Mucosa of stomach (tissue), 1 donor: ENCODE results near the gene CENPX.

Experiments
- H3K27me3 ChIP-seq: one replicate; pipeline ENCODE4 v1.7.0; 2013; ENCODE audit warnings: mild to moderate bottlenecking, low read length; ENCODE audit not compliant: control insufficient read depth, insufficient read depth
- H3K36me3 ChIP-seq: one replicate; pipeline ENCODE4 v1.7.0; 2013; ENCODE audit warnings: low read length; ENCODE audit not compliant: control insufficient read depth, insufficient read depth
- H3K4me1 ChIP-seq: one replicate; pipeline ENCODE4 v1.7.0; 2013; ENCODE audit warnings: mild to moderate bottlenecking, low read length; ENCODE audit not compliant: control insufficient read depth, insufficient read depth
- H3K4me3 ChIP-seq: one replicate; pipeline ENCODE4 v1.7.0; 2013; ENCODE audit warnings: low read length
- H3K9ac ChIP-seq: one replicate; pipeline ENCODE4 v1.7.0; 2013; ENCODE audit warnings: mild to moderate bottlenecking, low read length, moderate library complexity
- H3K9me3 ChIP-seq: one replicate; pipeline ENCODE4 v1.7.0; 2013; ENCODE audit warnings: mild to moderate bottlenecking, low read length, moderate library complexity; ENCODE audit not compliant: control insufficient read depth
- donor health status: Pancreatic carcinoma.

The CENPX gene

DNA sequence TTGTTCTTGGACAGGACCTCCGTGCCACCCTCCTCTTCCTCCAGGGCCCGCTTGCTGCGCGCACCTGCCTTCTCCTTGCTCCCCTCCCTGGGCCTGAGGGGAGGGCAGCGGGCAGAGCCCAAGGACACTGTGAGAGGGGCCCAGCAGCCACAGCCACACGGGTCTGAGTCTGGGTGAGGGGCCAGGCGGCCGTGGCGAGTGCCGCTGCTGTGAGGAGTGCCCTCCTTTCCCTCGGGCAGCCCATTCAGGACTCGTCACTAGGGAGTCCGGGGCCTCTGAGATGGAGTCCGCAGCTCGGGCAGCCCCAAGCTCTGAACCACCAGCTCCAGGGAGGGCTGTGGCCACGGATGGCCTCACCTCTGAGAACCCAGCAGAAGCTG lies 37.3 kb upstream of the CENPX start:
- H3K9me3 ChIP-seq: no peaks in the 10 kb centered on the region
- H3K36me3 ChIP-seq: peaks cover 4% of the 10 kb centered on the region
- H3K27me3 ChIP-seq: no peaks in the 10 kb centered on the region
- H3K9ac ChIP-seq: no peak overlapping the region
- peaks cover 15% of the 10 kb centered on the region for H3K4me1 ChIP-seq
- no peak overlapping the region for H3K4me3 ChIP-seq

DNA sequence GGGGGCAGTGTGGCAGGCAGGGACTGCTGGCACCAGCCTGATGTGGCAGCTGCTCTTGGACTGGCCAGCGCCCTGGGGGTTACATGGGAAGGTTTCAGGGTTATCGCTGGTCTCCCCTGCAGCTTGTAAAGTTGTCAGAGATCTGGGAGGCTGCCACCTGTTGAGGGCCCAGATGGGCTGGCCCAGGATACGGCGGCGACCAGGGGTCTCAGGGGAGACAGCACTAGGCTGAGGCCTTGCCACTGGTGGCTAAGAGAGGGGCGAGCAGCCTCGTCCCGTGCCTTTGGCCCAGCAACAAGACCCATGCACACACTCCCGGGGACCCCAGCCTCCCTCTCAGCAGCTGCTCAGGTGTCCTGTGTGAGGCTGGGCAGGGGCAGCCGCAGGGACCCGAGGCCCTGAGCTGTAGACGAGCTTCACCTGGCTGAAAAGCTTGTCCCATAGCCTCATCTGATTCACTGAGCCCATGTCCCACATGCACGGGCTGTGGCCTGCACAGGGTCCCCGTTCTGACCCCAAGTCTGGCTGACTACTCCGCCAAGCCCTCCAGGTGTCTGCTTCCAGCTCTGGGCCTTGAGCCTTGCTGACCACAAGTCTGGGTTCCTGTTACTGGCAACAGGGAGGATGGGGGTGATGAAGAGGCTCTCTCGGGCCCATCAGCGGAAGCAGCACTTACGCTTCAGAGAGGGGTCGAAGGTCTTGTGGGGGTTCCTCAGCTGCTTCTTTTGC lies 36.8 kb upstream of the CENPX start:
- Histone ChIP-seq H3K9ac (no peak overlapping the region), H3K4me1 (peaks cover 10% of the 10 kb centered on the region), H3K27me3 (no peaks in the 10 kb centered on the region), H3K9me3 (no peaks in the 10 kb centered on the region), H3K36me3 (peaks cover 7% of the 10 kb centered on the region), H3K4me3 (no peak overlapping the region)

DNA sequence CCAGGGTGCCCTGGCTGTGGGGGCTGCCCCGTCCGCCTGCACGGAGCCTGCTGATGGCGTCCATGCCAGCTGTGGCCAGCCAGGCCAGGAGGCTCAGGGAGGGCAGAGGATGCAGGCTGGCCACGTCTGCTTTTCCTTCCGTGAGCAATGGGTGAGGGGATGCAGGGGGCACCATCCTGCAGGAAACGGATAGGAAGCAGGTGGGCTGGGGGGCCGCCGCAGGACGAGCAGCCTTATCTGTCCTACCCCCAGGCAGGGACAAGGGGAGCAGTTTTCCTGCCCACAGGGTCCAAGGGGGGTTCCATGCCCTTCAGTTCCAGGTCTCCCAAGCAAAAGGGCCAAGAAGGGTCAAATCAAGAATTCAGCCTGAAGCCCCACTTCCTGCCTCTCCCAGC lies 36.2 kb upstream of the CENPX start:
- H3K36me3 ChIP-seq: peaks cover 7% of the 10 kb centered on the region
- no peaks in the 10 kb centered on the region for H3K9me3 ChIP-seq

DNA sequence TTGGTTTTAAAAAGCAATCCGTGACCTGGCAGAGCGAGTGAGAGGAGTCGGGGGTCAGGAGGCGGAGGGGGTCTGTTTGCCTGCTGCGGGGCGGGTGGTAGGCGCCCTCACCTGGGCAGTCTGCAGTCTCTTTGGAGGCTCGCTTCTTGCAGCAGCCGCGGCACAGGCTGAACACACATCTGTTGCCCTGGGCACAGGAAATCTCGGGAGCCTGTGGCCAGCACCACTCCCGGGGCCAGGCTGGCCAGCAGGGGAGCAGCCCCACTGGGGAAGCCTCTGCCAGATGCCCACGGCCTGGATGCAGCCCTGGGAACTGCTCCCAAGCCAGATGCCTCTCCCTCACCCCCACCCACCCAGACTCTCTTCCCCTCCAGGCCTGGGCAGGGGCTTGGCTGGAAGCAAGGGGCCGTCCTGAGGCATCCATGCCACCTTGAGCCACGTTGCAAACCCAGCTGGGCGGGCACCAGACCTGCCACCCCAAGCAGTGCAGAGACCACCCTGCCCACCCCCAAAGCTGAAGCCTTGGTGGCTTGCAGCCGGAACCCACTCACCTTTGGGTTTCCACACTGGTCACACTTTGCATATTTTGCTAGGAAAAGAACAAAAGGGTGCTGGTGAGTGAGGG lies 35.7 kb upstream of the CENPX start:
- no peaks in the 10 kb centered on the region for H3K27me3 ChIP-seq
- no peak overlapping the region for H3K4me3 ChIP-seq
- no peaks in the 10 kb centered on the region for H3K9me3 ChIP-seq
- peaks cover 7% of the 10 kb centered on the region for H3K36me3 ChIP-seq
- no peak overlapping the region for H3K9ac ChIP-seq
- H3K4me1 ChIP-seq: peaks cover 2% of the 10 kb centered on the region

More for the DNA sequence above, 36.2 kb upstream of the CENPX start:
- Histone ChIP-seq H3K4me1 (peaks cover 4% of the 10 kb centered on the region), H3K9ac (no peak overlapping the region), H3K4me3 (no peak overlapping the region), H3K27me3 (no peaks in the 10 kb centered on the region)

DNA sequence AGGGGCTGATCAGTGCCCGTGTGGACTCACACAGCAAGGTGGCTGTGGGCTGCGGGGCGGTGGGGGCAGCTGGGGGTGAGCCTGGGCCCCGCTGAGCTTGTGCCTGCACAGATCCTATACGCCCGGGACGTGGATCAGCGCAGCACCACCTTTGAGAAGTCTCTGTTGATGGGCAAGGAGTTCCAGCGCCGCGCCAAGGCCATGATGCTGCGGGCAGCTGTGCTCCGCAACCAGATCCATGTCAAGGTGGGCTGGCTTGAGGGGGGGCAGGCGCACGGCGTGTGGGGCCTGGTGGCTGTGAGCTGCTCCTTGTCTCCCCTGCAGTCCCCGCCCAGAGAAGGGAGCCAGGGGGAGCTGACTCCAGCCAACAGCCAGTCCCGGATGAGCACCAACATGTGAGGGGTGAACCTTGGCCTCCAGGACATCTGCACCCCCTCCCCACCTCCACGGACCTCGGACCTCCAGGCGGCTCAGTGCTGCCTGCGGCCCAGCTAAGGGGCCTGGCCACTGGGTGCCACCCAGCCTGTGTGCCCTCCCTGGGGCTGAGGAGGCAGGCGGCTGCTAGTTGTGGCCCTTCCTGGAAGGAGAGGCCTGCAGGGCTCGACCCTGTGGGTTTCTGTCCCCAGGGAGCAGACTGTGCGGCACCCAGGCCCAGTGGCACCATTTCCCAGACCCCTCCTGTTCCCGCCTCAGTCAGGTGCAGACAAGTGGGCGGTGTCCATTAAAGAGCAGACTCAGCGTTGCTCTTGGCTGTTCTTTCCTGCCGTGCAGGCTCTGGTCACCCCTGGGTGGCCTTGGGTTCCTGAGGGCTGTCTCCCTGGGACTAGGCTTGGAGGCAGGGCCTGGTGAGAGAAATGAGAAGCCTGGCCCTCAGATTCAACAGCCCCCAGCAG lies 34.3 kb upstream of the CENPX start:
- Histone ChIP-seq H3K27me3 (no peaks in the 10 kb centered on the region), H3K36me3 (peaks cover 7% of the 10 kb centered on the region), H3K9me3 (no peaks in the 10 kb centered on the region), H3K4me1 (peaks cover 13% of the 10 kb centered on the region), H3K4me3 (no peak overlapping the region), H3K9ac (no peak overlapping the region)

DNA sequence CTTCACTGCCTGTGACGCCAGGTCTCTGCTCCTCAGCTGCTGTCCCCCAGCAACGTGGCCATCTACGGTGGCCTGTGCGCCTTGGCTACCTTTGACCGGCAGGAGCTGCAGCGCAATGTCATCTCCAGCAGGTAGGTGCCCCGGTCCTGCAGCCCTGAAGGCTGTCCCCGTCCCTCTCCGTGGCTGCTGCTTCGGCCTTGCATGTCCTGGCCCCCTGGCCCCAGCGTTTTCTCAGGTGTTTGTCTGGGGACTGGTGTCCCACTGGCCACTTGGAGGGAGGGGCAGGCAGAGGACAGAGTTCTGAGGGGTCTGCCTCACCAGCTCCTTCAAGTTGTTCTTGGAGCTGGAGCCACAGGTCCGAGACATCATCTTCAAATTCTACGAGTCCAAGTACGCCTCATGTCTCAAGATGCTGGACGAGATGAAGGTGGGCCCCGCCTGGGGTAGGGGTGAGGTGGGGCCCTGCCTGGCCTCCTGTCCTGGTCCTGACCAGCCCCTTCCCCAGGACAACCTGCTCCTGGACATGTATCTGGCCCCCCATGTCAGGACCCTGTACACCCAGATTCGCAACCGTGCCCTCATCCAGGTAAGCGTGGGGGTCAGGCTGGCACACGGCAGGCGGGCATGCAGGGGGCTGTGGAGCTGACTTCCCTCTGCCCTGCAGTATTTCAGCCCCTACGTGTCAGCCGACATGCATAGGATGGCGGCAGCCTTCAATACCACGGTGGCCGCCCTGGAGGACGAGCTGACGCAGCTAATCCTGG lies 33.5 kb upstream of the CENPX start:
- no peak overlapping the region for H3K4me3 ChIP-seq
- no peaks in the 10 kb centered on the region for H3K9me3 ChIP-seq
- no peak overlapping the region for H3K9ac ChIP-seq
- H3K4me1 ChIP-seq: peaks cover 13% of the 10 kb centered on the region
- H3K27me3 ChIP-seq: no peaks in the 10 kb centered on the region
- H3K36me3 ChIP-seq: peaks cover 7% of the 10 kb centered on the region

DNA sequence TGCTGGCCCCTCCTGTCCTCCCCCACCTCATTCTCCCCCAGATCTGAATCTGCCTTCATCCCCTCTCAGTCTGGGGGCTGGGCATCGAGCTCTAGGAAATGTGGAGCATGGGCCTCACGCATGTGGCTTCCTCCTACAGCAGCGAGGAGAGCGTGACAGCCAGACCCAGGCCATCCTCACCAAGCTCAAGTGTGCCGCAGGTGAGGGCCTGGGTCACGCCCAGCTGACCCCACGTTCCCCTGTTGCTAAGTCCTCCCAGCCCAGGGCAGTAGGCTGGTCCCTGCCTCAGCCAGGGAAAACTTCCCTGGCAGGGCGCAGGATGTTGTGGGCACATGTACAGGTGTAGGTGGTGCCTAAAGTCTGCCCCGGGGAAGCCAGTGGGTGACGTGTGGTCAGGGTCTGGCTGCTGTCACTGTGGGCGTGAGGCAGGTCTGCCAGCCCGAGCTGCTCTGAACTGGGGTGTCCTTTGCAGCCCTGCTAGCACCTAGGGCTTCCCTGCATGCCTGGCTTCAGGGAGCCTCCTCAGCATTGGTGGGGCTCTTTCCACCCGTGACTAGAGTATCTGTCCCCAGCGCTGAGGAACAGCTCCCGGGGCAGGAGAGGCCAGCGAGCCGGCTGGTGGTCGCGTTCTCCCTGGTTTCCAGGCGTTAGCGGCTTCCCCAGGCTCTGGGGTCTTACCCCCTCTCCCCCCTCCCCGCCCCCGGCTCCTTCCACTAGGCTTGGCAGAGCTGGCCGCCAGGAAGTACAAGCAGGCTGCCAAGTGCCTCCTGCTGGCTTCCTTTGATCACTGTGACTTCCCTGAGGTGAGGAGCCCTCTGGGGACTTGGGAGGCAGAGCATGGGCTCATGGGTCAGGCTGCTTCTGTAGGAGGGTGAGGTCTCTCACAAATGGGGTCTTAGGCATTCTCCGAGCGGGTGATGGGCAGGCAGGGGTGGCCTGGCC lies 32.6 kb upstream of the CENPX start:
- Histone ChIP-seq H3K27me3 (no peaks in the 10 kb centered on the region), H3K36me3 (peaks cover 7% of the 10 kb centered on the region), H3K9me3 (no peaks in the 10 kb centered on the region), H3K4me1 (peaks cover 20% of the 10 kb centered on the region), H3K9ac (no peak overlapping the region), H3K4me3 (no peak overlapping the region)

DNA sequence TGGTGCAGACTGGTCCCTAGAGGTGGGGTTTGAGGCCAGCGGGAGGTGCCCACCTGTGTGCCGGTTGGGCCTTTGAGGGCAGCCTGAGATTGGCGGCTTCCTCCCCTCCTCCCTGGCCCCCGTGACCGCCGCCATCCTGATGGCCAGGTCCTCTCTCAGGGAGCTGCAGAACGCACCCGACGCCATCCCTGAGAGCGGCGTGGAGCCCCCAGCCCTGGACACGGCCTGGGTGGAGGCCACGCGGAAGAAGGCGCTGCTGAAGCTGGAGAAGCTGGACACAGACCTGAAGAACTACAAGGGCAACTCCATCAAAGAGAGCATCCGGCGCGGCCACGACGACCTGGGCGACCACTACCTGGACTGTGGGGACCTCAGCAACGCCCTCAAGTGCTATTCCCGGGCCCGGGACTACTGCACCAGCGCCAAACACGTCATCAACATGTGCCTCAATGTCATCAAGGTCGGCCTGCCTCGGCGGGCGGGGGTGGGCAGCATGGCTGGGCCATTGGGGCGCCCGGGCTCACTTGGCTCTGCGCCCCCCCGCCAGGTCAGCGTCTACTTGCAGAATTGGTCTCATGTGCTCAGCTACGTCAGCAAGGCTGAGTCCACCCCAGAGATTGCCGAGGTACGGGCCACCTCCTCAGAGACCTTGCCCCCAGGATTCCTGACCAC lies 31.8 kb upstream of the CENPX start:
- H3K27me3 ChIP-seq: no peaks in the 10 kb centered on the region
- H3K9me3 ChIP-seq: no peaks in the 10 kb centered on the region
- peaks cover 7% of the 10 kb centered on the region for H3K36me3 ChIP-seq
- no peak overlapping the region for H3K9ac ChIP-seq
- H3K4me3 ChIP-seq: no peak overlapping the region
- H3K4me1 ChIP-seq: peaks cover 23% of the 10 kb centered on the region

DNA sequence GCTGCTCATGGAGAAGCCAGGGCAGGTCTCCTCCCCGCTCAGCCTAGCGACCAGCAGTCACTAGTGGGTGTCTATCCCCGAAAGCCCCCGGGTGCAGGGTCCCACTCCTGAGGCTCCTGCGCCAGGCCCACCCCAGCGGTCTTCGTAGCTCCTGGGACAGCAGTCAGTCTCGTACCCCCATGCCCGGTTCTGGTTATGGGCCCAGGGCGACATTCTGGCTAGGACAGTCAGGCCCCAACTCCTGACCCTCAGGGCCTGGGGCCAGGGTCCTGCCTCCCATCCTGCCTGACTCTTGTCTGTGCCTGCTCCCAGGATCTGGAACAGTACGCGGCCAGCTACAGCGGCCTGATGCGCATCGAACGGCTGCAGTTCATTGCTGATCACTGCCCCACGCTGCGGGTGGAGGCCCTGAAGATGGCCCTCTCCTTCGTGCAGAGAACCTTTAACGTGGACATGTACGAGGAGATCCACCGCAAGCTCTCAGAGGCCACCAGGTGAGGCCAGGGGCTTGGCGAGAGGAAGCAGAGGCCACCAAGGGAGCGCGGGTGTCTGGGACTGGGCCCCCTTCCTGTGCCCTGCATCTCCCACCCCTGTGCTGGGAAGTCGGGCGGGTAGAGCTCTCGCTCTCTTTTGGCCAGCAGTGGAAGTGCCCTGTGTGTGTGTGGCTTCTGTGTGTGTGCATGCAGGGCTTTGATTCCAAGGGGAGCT lies 31.0 kb upstream of the CENPX start:
- Histone ChIP-seq H3K4me3 (no peak overlapping the region), H3K4me1 (peaks cover 23% of the 10 kb centered on the region), H3K27me3 (no peaks in the 10 kb centered on the region), H3K9me3 (no peaks in the 10 kb centered on the region), H3K9ac (no peak overlapping the region), H3K36me3 (peaks cover 7% of the 10 kb centered on the region)

DNA sequence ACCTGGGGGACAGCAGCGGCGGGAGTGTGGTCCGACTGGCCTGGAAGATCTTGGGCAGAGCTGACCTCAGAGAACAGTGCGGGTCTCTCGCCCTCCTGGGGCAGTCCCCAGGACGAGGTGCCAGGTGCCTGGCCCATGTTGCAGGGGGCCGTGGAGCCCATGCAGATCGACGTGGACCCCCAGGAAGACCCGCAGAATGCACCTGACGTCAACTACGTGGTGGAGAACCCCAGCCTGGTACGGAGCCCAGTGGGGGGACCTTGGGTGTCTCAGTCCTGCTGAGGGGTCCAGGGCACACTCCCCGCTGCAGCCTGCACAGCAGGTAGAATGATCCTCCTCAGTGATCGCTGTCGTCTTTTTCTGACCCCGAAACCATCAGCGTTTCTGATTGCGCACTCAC lies 30.5 kb upstream of the CENPX start:
- Histone ChIP-seq H3K9me3 (no peaks in the 10 kb centered on the region), H3K27me3 (no peaks in the 10 kb centered on the region), H3K4me3 (peak overlapping the region; percentile 50), H3K36me3 (peaks cover 7% of the 10 kb centered on the region), H3K9ac (peak overlapping the region; percentile 74), H3K4me1 (peaks cover 23% of the 10 kb centered on the region)
